MG63 (cell line): ENCODE results near the gene JMJD1C. TPM values are rescaled to one million over a fixed set of nuclear protein-coding genes. Genes with fewer than 3 reads are reported as not detected.

Experiments used
- DNase-seq: peaks from one replicate; pipeline ENCODE4 v3.0.0-alpha.2; 2020
- H3K27me3 ChIP-seq: fragments of 250-450 bp; sonication (Bioruptor Pico); 2 replicates; pipeline ENCODE4 v1.5.1; 2020; ENCODE audit warnings: mild to moderate bottlenecking, moderate library complexity
- H3K36me3 ChIP-seq: fragments of 250-450 bp; sonication (Bioruptor Pico); 2 replicates; pipeline ENCODE4 v1.5.1; 2020; ENCODE audit warnings: mild to moderate bottlenecking, moderate library complexity
- H3K4me3 ChIP-seq: fragments of 250-450 bp; sonication (Bioruptor Pico); 2 replicates; pipeline ENCODE4 v1.5.1; 2020; ENCODE audit warnings: mild to moderate bottlenecking, moderate library complexity
- H3K9me3 ChIP-seq: fragments of 250-450 bp; sonication (Bioruptor Pico); 2 replicates; pipeline ENCODE4 v1.5.1; 2020; ENCODE audit warnings: mild to moderate bottlenecking, moderate library complexity
- total RNA-seq: library from RNA; depleted of rRNA; stranded (reverse); fragments of >200 nt; shearing (Covaris generic); gene quantifications from 2 replicates; pipeline ENCODE4 v1.2.3, GENCODE V29; 2014; ENCODE audit warnings: low replicate concordance

Gene JMJD1C
- total RNA-seq, 1 experiment from 2014 or later: 14.1 TPM

GRCh38 chr10:63430091-63430998 lies 35.4 kb downstream of the JMJD1C start:
- DNase-seq: peak; percentile 40
- no peak overlapping the region for H3K4me3 ChIP-seq
- H3K36me3 ChIP-seq: no peaks in the 10 kb centered on the region; the same call in 1 of the 2 replicates
- H3K27me3 ChIP-seq: no peaks in the 10 kb centered on the region
- no peaks in the 10 kb centered on the region for H3K9me3 ChIP-seq

- H3K27me3 ChIP-seq: no peaks in the 10 kb centered on the region
- H3K36me3 ChIP-seq: no peaks in the 10 kb centered on the region; the same call in 1 of the 2 replicates
- H3K9me3 ChIP-seq: no peaks in the 10 kb centered on the region
- H3K4me3 ChIP-seq: no peak overlapping the region
- DNase-seq: no peak
Observed at GRCh38 chr10:63429281-63429680, 36.5 kb downstream of the JMJD1C start.

GRCh38 chr10:63427013-63427412 lies 38.8 kb downstream of the JMJD1C start:
- Histone ChIP-seq H3K27me3 (no peaks in the 10 kb centered on the region), H3K4me3 (no peak overlapping the region), H3K36me3 (no peaks in the 10 kb centered on the region; the same call in 1 of the 2 replicates), H3K9me3 (no peaks in the 10 kb centered on the region)
- DNase-seq: no peak

- no peaks in the 10 kb centered on the region for H3K9me3 ChIP-seq
- no peaks in the 10 kb centered on the region for H3K27me3 ChIP-seq
- H3K4me3 ChIP-seq: no peak overlapping the region
- no peaks in the 10 kb centered on the region for H3K36me3 ChIP-seq
- no peak for DNase-seq
Observed at GRCh38 chr10:63425512-63425911, 40.3 kb downstream of the JMJD1C start.

- Histone ChIP-seq H3K9me3 (no peaks in the 10 kb centered on the region), H3K27me3 (no peaks in the 10 kb centered on the region), H3K4me3 (no peak overlapping the region), H3K36me3 (no peaks in the 10 kb centered on the region)
- no peak for DNase-seq
Observed at GRCh38 chr10:63424576-63424975, 41.2 kb downstream of the JMJD1C start.

- H3K4me3 ChIP-seq: no peak overlapping the region
- H3K9me3 ChIP-seq: no peaks in the 10 kb centered on the region
- no peaks in the 10 kb centered on the region for H3K36me3 ChIP-seq
- no peak for DNase-seq
- H3K27me3 ChIP-seq: no peaks in the 10 kb centered on the region
Observed at GRCh38 chr10:63423494-63423893, 42.3 kb downstream of the JMJD1C start.

GRCh38 chr10:63421591-63421990 lies 44.2 kb downstream of the JMJD1C start:
- no peaks in the 10 kb centered on the region for H3K36me3 ChIP-seq
- DNase-seq: no peak
- no peak overlapping the region for H3K4me3 ChIP-seq
- H3K27me3 ChIP-seq: no peaks in the 10 kb centered on the region
- no peaks in the 10 kb centered on the region for H3K9me3 ChIP-seq

- DNase-seq: no peak
- H3K36me3 ChIP-seq: no peaks in the 10 kb centered on the region
- no peak overlapping the region for H3K4me3 ChIP-seq
- no peaks in the 10 kb centered on the region for H3K27me3 ChIP-seq
- no peaks in the 10 kb centered on the region for H3K9me3 ChIP-seq
Observed at GRCh38 chr10:63416376-63416775, 49.4 kb downstream of the JMJD1C start.

GRCh38 chr10:63415640-63416244 lies 50.0 kb downstream of the JMJD1C start:
- Histone ChIP-seq H3K27me3 (no peaks in the 10 kb centered on the region), H3K4me3 (no peak overlapping the region), H3K9me3 (no peaks in the 10 kb centered on the region), H3K36me3 (no peaks in the 10 kb centered on the region)
- DNase-seq: no peak

- Histone ChIP-seq H3K27me3 (no peaks in the 10 kb centered on the region), H3K9me3 (no peaks in the 10 kb centered on the region), H3K36me3 (no peaks in the 10 kb centered on the region), H3K4me3 (no peak overlapping the region)
- DNase-seq: no peak
Observed at GRCh38 chr10:63414481-63415260, 51.1 kb downstream of the JMJD1C start.

- H3K4me3 ChIP-seq: no peak overlapping the region
- DNase-seq: no peak
- H3K27me3 ChIP-seq: no peaks in the 10 kb centered on the region
- no peaks in the 10 kb centered on the region for H3K36me3 ChIP-seq
- no peaks in the 10 kb centered on the region for H3K9me3 ChIP-seq
Observed at GRCh38 chr10:63413429-63413828, 52.3 kb downstream of the JMJD1C start.

GRCh38 chr10:63412304-63412703 lies 53.5 kb downstream of the JMJD1C start:
- no peaks in the 10 kb centered on the region for H3K36me3 ChIP-seq
- DNase-seq: no peak
- no peaks in the 10 kb centered on the region for H3K9me3 ChIP-seq
- no peaks in the 10 kb centered on the region for H3K27me3 ChIP-seq
- H3K4me3 ChIP-seq: no peak overlapping the region

- H3K36me3 ChIP-seq: no peaks in the 10 kb centered on the region; the same call in none of the 2 replicates
- no peak for DNase-seq
- H3K4me3 ChIP-seq: no peak overlapping the region
- no peaks in the 10 kb centered on the region for H3K27me3 ChIP-seq
- H3K9me3 ChIP-seq: no peaks in the 10 kb centered on the region
Observed at GRCh38 chr10:63410633-63411032, 55.1 kb downstream of the JMJD1C start.

GRCh38 chr10:63409465-63410027 lies 56.2 kb downstream of the JMJD1C start:
- Histone ChIP-seq H3K27me3 (no peaks in the 10 kb centered on the region), H3K4me3 (no peak overlapping the region), H3K9me3 (no peaks in the 10 kb centered on the region), H3K36me3 (no peaks in the 10 kb centered on the region; the same call in none of the 2 replicates)
- no peak for DNase-seq

- no peaks in the 10 kb centered on the region for H3K27me3 ChIP-seq
- H3K36me3 ChIP-seq: no peaks in the 10 kb centered on the region; the same call in none of the 2 replicates
- H3K4me3 ChIP-seq: no peak overlapping the region
- H3K9me3 ChIP-seq: no peaks in the 10 kb centered on the region
- DNase-seq: no peak
Observed at GRCh38 chr10:63407136-63407662, 58.6 kb downstream of the JMJD1C start.

GRCh38 chr10:63396133-63396761 lies 69.5 kb downstream of the JMJD1C start:
- no peaks in the 10 kb centered on the region for H3K27me3 ChIP-seq
- peaks cover 2% of the 10 kb centered on the region; the same call in 1 of the 2 replicates for H3K36me3 ChIP-seq
- peaks cover 3% of the 10 kb centered on the region; the same call in 1 of the 2 replicates for H3K9me3 ChIP-seq
- peak overlapping the region; percentile 41 for H3K4me3 ChIP-seq
- no peak for DNase-seq
